Activated CD4-positive, alpha-beta T cell treated with anti-CD3 and anti-CD28 coated beads for 48 hours (primary cell): ENCODE measurements around the gene PRSS33.

Experiments used
- DNase-seq: peaks from one replicate; pipeline ENCODE4 v3.0.0-alpha.2; 2020

Gene PRSS33

GRCh38 chr16:2739625-2740430 is 47.5 kb downstream of the PRSS33 start:
- no peak for DNase-seq

DNA sequence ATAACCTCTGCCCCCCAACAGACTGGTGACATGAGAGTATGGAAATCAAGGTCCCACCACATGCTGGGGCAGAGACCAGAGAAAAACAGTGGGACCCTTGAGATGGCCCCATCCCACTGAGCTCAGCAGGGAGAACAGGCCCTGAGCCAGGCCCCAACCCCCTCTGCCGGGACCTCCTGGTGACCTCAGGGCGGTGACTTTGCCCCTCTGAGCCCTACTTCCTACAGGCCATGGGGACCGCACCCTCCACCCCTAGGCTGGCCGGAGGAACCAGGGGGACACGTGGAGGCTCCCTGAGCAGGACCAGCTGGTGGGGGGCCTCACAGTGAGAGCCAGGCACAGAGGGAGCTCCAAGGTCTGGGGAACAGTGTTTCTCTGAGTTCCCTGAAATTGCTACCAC is 48.7 kb downstream of the PRSS33 start:
- DNase-seq, result no peak

GRCh38 chr16:2737895-2738418 is 49.4 kb downstream of the PRSS33 start:
- no peak for DNase-seq

- DNase-seq, result no peak
Measured at GRCh38 chr16:2737238-2737605, 50.1 kb downstream of the PRSS33 start.

DNA sequence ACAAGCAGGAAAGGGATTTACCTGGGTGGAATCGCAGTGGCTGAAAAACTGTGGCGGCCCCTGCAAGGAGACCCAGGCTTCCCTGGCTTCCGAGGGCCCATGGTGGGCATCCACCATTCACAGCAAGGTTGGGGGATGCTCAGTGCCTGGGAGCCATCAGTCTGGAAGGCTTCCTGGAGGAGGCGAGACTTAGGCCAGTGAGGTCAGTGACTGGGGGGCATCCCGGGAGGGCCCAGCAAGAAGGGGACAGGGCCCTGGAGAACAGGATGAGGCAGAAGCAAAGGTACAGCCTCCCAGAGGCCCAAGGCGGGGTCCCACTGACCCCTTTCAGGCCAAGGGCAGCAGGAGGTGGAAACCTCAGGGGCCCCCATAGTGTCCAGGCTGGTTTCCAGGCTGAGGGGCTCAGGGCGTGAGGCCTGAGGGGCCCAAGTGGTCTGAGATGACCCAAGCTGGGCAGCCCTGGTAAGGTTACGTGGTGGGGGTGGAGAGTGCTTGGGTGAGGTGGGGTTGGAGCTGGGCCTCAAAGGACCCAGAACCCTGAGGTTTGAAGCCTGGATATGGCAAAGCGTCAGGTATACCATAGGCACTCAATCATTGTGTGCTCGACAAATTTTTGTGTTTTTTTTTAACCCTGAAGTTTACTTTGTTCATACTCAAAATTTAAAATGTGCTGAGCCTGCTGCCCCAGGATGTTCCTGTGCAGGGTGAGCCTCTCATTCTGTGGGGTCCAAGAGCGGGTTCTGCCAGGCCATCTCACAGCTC is 50.7 kb downstream of the PRSS33 start:
- DNase-seq, result no peak

- no peak for DNase-seq
Measured at GRCh38 chr16:2734844-2735515, 52.4 kb downstream of the PRSS33 start.
